Endodermal cell (in vitro differentiated cells): ENCODE measurements around the gene GGT6. TPM values are rescaled to one million over a fixed set of nuclear protein-coding genes. Genes with fewer than 3 reads are reported as not detected.
A peak's percentile ranks its signal among the peaks of the same experiment; 100 is the strongest.

Experiments
- DNase-seq: peaks from one replicate; pipeline ENCODE4 v3.0.0-alpha.2; 2017
- H3K27ac ChIP-seq: 2 replicates; pipeline ENCODE4 v1.5.1; 2013; ENCODE audit warnings: mild to moderate bottlenecking, low read depth, low read length, moderate library complexity
- H3K27me3 ChIP-seq: 2 replicates; pipeline ENCODE4 v1.6.1; 2013; ENCODE audit warnings: mild to moderate bottlenecking, low read length, moderate library complexity; ENCODE audit not compliant: insufficient read depth, control insufficient read depth, poor library complexity, severe bottlenecking
- H3K36me3 ChIP-seq: 2 replicates; pipeline ENCODE4 v1.7.0; 2013; ENCODE audit warnings: mild to moderate bottlenecking, low read length, moderate library complexity; ENCODE audit not compliant: control insufficient read depth, insufficient read depth
- H3K4me1 ChIP-seq: one replicate; pipeline ENCODE4 v1.7.0; 2013; ENCODE audit warnings: low read length; ENCODE audit not compliant: control insufficient read depth, insufficient read depth
- H3K4me3 ChIP-seq: 2 replicates; pipeline ENCODE4 v1.5.1; 2013; ENCODE audit warnings: mild to moderate bottlenecking, low read length, moderate library complexity
- H3K9ac ChIP-seq: 2 replicates; pipeline ENCODE4 v1.6.1; 2013; ENCODE audit warnings: mild to moderate bottlenecking, low read length, moderate library complexity; ENCODE audit not compliant: poor library complexity, severe bottlenecking; ENCODE audit errors: extremely low read depth
- H3K9me3 ChIP-seq: 2 replicates; pipeline ENCODE4 v1.6.1; 2013; ENCODE audit warnings: mild to moderate bottlenecking, low read length, moderate library complexity; ENCODE audit not compliant: control insufficient read depth
- H3K27ac Mint-ChIP-seq: 2 replicates; pipeline ENCODE4 v1.8.0; 2020; ENCODE audit warnings: mixed read lengths
- H3K27me3 Mint-ChIP-seq: 2 replicates; pipeline ENCODE4 v1.8.0; 2021; ENCODE audit warnings: mild to moderate bottlenecking, mixed read lengths; ENCODE audit not compliant: insufficient read depth
- H3K36me3 Mint-ChIP-seq: 2 replicates; pipeline ENCODE4 v1.8.0; 2020; ENCODE audit warnings: low read depth, mixed read lengths
- H3K4me1 Mint-ChIP-seq: 2 replicates; pipeline ENCODE4 v1.8.0; 2020; ENCODE audit warnings: mixed read lengths
- H3K4me3 Mint-ChIP-seq: 2 replicates; pipeline ENCODE4 v1.8.0; 2020; ENCODE audit warnings: mild to moderate bottlenecking, moderate library complexity, mixed read lengths
- H3K9me3 Mint-ChIP-seq: 2 replicates; pipeline ENCODE4 v1.8.0; 2020; ENCODE audit warnings: mild to moderate bottlenecking, mixed read lengths
- WGBS, 2 experiments: methylation state at CpG; one replicate each; pipeline versions ENCODE4 v1.1.5 to v1.1.7; 2013; ENCODE audit warnings: missing lambda C conversion rate in 2 of 2, mixed read lengths in 1 of 2; ENCODE audit not compliant: insufficient coverage in 1 of 2, insufficient read length in 1 of 2; 5-methylcytosine and 5-hydroxymethylcytosine counted together
- total RNA-seq, 2 donors: library from RNA; stranded (reverse); fragmentation: NEBNext Ultra II Directional in 1 of 2; extraction: Animal tissue kit (Norgen Biotek cat#: 25700) in 1 of 2; gene quantifications; 2 replicates in 1 of 2; 3 replicates in 1 of 2; pipeline ENCODE4 v1.2.1, GENCODE V29; 2021
- TF ChIP-seq, protein P1 (sequence below): fragments of 200-600 bp; sonication (generic); conservative IDR thresholded peaks from 2 replicates; pipeline ENCODE4 v1.5.0; 2021; ENCODE audit warnings: antibody characterized with exemption, mild to moderate bottlenecking

The GGT6 gene
- total RNA-seq, 2 donors from 2014 or later: not detected

DNA sequence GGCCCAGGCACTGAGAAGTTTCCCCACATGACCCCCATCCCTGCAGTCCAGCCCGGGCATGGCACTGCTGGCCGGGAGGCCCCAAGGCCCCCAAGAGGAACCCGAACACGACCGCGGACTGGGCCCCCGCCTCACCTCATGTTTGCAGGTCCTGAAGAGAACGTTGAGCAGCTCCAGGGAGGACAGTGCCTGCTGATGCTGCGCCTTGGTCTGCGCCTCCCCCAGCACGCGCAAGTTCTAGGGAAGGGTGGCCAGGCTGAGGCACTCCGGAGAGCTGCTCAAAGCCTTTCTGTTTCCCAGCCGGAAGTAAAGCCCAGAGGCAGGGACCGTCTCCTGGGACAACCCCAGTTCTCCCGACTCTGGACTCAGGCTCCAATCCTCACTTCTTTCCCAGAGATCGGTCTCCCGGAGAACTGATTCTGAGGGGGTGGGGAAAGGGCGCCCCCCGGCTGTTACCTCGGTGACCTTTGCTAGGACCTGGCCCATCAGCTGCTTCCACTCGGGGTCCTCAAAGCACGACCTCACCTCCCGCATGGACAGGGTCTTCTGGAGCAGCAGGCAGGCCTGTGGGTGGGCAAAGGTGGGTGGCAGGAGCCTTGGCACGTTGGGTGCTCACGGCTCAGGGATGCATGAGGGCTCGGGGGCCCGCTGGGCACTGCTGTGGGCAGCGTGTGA lies 18.9 kb downstream of the GGT6 start:
- H3K36me3 ChIP-seq: peaks cover 23% of the 10 kb centered on the region
- no peak overlapping the region for H3K9ac ChIP-seq
- TF ChIP-seq, protein P1, sequence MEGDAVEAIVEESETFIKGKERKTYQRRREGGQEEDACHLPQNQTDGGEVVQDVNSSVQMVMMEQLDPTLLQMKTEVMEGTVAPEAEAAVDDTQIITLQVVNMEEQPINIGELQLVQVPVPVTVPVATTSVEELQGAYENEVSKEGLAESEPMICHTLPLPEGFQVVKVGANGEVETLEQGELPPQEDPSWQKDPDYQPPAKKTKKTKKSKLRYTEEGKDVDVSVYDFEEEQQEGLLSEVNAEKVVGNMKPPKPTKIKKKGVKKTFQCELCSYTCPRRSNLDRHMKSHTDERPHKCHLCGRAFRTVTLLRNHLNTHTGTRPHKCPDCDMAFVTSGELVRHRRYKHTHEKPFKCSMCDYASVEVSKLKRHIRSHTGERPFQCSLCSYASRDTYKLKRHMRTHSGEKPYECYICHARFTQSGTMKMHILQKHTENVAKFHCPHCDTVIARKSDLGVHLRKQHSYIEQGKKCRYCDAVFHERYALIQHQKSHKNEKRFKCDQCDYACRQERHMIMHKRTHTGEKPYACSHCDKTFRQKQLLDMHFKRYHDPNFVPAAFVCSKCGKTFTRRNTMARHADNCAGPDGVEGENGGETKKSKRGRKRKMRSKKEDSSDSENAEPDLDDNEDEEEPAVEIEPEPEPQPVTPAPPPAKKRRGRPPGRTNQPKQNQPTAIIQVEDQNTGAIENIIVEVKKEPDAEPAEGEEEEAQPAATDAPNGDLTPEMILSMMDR: peak; percentile 14
- no peak overlapping the region for H3K27ac ChIP-seq
- no peaks in the 10 kb centered on the region for H3K4me1 ChIP-seq
- H3K36me3 Mint-ChIP-seq: peaks cover 34% of the 10 kb centered on the region
- no peak overlapping the region for H3K4me3 ChIP-seq
- DNase-seq: no peak
- H3K9me3 Mint-ChIP-seq: no peaks in the 10 kb centered on the region
- no peak overlapping the region for H3K4me3 Mint-ChIP-seq
- H3K27me3 Mint-ChIP-seq: no peaks in the 10 kb centered on the region
- no peaks in the 10 kb centered on the region for H3K9me3 ChIP-seq
- H3K4me1 Mint-ChIP-seq: no peaks in the 10 kb centered on the region
- 94 to 97% methylated on average over 14 to 29 of the region's 29 CpGs for WGBS, 2 experiments
- H3K27ac Mint-ChIP-seq: no peak overlapping the region
- H3K27me3 ChIP-seq: no peaks in the 10 kb centered on the region

DNA sequence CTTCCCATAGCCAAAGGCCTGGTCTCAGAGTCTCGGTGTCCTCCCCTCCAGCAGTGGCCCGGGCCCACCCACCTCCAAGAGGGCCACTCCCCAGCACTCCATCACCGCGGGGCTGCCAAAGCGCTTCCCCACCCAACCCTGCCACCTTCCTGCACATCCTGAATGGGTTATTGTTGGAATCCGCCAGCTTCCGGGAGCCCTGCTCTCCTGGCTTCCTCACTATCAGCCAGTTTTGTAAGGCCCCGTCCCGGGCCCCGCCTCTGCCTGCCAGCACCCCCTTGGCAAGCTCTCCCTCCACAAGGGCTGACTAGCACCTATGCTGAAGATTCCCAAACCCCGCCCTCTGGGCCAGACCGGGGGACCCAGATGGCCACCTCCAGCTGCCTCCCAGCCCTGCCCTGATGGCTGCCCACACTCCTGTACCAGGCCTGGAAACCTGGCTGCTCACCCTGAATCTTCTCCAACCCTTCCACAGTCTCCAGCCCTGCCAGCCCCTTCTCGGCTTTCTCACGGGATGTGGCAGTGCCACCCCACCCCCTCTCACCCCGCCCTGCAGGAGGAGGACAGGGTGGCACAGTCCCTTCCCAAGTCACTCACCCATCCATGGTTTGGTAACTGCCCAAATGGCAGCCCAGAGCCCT lies 19.6 kb downstream of the GGT6 start:
- Mint-ChIP-seq H3K4me1 (no peaks in the 10 kb centered on the region), H3K4me3 (no peak overlapping the region), H3K27ac (no peak overlapping the region), H3K36me3 (peaks cover 32% of the 10 kb centered on the region), H3K27me3 (no peaks in the 10 kb centered on the region), H3K9me3 (no peaks in the 10 kb centered on the region)
- Histone ChIP-seq H3K4me3 (no peak overlapping the region), H3K27ac (no peak overlapping the region), H3K4me1 (no peaks in the 10 kb centered on the region), H3K36me3 (peaks cover 23% of the 10 kb centered on the region), H3K27me3 (no peaks in the 10 kb centered on the region), H3K9me3 (no peaks in the 10 kb centered on the region), H3K9ac (no peak overlapping the region)
- TF ChIP-seq, protein P1: no peak
- no peak for DNase-seq
- 93 to 94% methylated on average over 9 to 15 of the region's 15 CpGs for WGBS, 2 experiments

DNA sequence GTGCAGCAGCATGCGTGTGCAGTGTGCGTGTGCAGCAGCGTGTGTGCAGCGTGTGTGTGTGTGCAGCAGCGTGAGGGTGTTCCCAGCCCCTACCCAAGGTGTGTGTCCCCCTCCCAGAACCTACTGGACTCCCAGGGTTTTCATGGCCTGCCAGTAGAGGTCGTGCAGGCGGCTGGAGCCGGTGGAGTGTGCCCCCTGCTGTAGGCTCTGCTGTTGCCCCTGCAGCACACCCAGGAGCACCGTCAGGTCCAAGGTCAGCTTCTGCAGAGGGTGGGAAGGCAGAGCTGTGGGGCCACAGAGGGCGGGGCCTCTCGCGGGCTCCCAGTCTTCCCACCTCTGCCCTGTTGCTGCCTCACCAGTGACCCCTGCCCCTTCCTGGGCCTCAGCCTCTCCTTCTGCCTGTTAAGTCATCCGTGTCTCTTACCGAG lies 20.1 kb downstream of the GGT6 start:
- Mint-ChIP-seq H3K4me3 (no peak overlapping the region), H3K27ac (no peak overlapping the region), H3K4me1 (peaks cover 5% of the 10 kb centered on the region), H3K27me3 (peaks cover 3% of the 10 kb centered on the region), H3K9me3 (no peaks in the 10 kb centered on the region), H3K36me3 (peaks cover 32% of the 10 kb centered on the region)
- DNase-seq: peak; percentile 84
- peaks cover 23% of the 10 kb centered on the region for H3K36me3 ChIP-seq
- no peak overlapping the region for H3K4me3 ChIP-seq
- WGBS, 2 experiments: 89 to 91% methylated on average over 11 to 14 of the region's 14 CpGs
- TF ChIP-seq, protein P1: peak; percentile 65
- no peaks in the 10 kb centered on the region for H3K9me3 ChIP-seq
- no peak overlapping the region for H3K27ac ChIP-seq
- H3K4me1 ChIP-seq: no peaks in the 10 kb centered on the region
- no peaks in the 10 kb centered on the region for H3K27me3 ChIP-seq
- H3K9ac ChIP-seq: no peak overlapping the region
